Smooth muscle cell (in vitro differentiated cells): ENCODE measurements around the gene ZNF236. TPM values are rescaled to one million over a fixed set of nuclear protein-coding genes. Genes with fewer than 3 reads are reported as not detected.

Experiments used
- DNase-seq: peaks from one replicate; lab custom pipeline; 2025; ENCODE audit not compliant: unreplicated experiment; lab: John Stamatoyannopoulos, UW
- H2AFZ ChIP-seq: fragments of 200-600 bp; sonication (generic); 2 replicates; pipeline ENCODE4 v1.6.0; 2016; ENCODE audit warnings: antibody characterized with exemption, low read depth, mild to moderate bottlenecking
- H3F3A ChIP-seq: fragments of 200-600 bp; sonication (generic); 2 replicates; pipeline ENCODE4 v1.6.0; 2017; ENCODE audit warnings: antibody characterized with exemption, low read depth
- H3K27ac ChIP-seq: fragments of 200-600 bp; sonication (generic); 2 replicates; pipeline ENCODE4 v1.5.1; 2016; ENCODE audit warnings: low read depth, mild to moderate bottlenecking
- H3K27me3 ChIP-seq: fragments of 200-600 bp; sonication (generic); 2 replicates; pipeline ENCODE4 v1.6.1; 2016; ENCODE audit warnings: low read depth, mild to moderate bottlenecking
- H3K36me3 ChIP-seq: fragments of 200-600 bp; sonication (generic); 2 replicates; pipeline ENCODE4 v1.5.1; 2016; ENCODE audit warnings: low read depth
- H3K4me1 ChIP-seq: fragments of 200-600 bp; sonication (generic); 2 replicates; pipeline ENCODE4 v1.5.1; 2016; ENCODE audit warnings: low read depth
- H3K4me2 ChIP-seq: fragments of 200-600 bp; sonication (generic); 2 replicates; pipeline ENCODE4 v1.6.0; 2016; ENCODE audit warnings: mild to moderate bottlenecking
- H3K4me3 ChIP-seq: fragments of 200-600 bp; sonication (generic); 2 replicates; pipeline ENCODE4 v1.5.1; 2016; ENCODE audit warnings: mild to moderate bottlenecking
- H3K79me2 ChIP-seq: fragments of 200-600 bp; sonication (generic); 2 replicates; pipeline ENCODE4 v1.6.0; 2016; ENCODE audit warnings: low read depth, mild to moderate bottlenecking
- H3K9ac ChIP-seq: fragments of 200-600 bp; sonication (generic); 2 replicates; pipeline ENCODE4 v1.6.0; 2016; ENCODE audit warnings: low read depth
- H3K9me3 ChIP-seq: fragments of 200-600 bp; sonication (generic); replicated peaks from 2 replicates; pipeline ENCODE4 v1.5.1; 2016; ENCODE audit warnings: low read depth
- H4K20me1 ChIP-seq: fragments of 200-600 bp; sonication (generic); 2 replicates; pipeline ENCODE4 v1.6.0; 2016; ENCODE audit warnings: low read depth
- CTCF ChIP-seq: fragments of 200-600 bp; sonication (generic); IDR thresholded peaks from 2 replicates; pipeline ENCODE4 v1.5.1; 2017; ENCODE audit warnings: borderline replicate concordance, mild to moderate bottlenecking, antibody characterized with exemption; ENCODE audit not compliant: insufficient read depth, poor library complexity, severe bottlenecking
- WGBS: methylation state at CpG from one replicate; pipeline ENCODE4 v1.1.7; 2016; ENCODE audit warnings: low lambda C conversion rate; 5-methylcytosine and 5-hydroxymethylcytosine counted together
- polyA plus RNA-seq: library from polyadenylated mRNA; unstranded; fragments of >200 nt; fragmentation: Nextera tagmentation; extraction: Ambion mirVana; gene quantifications from 2 replicates; pipeline ENCODE4 v1.2.1, GENCODE V29; 2016
- total RNA-seq: library from RNA; depleted of rRNA; stranded (reverse); fragments of >200 nt; gene quantifications from 2 replicates; pipeline ENCODE4 v1.2.3, GENCODE V29; 2014

Gene ZNF236
- total and polyA plus RNA-seq, 2 experiments from 2014 or later = 4.1 to 6.2 TPM

DNA sequence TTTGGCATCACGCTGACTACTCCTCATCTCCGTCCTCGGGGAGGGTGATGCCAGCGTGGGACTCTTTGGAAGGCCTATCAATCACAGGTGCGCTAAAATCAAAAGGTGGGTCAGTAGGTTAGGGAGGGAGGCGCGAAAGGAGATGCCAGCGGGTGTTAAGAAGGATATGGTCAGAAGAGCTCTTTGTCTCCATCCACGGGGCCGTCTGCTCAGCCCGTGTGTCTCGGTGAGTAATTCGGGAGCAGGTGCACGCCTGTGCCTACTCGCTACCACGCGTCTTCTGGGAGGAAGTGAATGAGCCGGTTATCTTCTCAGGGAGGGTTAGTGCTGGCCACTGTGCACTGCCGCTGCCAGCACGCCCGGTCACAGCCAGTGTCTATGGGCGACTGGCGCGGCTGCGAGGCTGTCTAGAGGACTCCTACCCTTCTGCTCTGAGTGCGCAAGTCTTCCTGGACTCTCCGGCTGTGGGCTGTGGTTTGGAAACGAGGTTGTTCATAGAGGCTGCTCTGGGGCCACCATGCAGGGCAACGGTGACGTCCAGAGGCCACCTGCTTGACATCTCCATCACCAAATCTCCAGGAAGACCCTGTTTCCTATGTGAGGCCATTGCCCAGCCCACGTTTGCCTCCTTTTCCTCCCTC lies 156.9 kb downstream of the ZNF236 start:
- Histone ChIP-seq H3K79me2 (no peaks in the 10 kb centered on the region), H3K4me1 (no peaks in the 10 kb centered on the region), H3K4me3 (no peak overlapping the region), H2AFZ (no peak overlapping the region), H3K9me3 (no peaks in the 10 kb centered on the region), H3K27ac (no peak overlapping the region), H3F3A (no peaks in the 10 kb centered on the region), H3K9ac (no peak overlapping the region), H3K27me3 (no peaks in the 10 kb centered on the region), H3K4me2 (no peak overlapping the region), H3K36me3 (no peaks in the 10 kb centered on the region), H4K20me1 (no peaks in the 10 kb centered on the region)
- WGBS = 97% methylated on average over 31 of the region's 31 CpGs
- no peak for DNase-seq
- TF ChIP-seq CTCF = no peak

DNA sequence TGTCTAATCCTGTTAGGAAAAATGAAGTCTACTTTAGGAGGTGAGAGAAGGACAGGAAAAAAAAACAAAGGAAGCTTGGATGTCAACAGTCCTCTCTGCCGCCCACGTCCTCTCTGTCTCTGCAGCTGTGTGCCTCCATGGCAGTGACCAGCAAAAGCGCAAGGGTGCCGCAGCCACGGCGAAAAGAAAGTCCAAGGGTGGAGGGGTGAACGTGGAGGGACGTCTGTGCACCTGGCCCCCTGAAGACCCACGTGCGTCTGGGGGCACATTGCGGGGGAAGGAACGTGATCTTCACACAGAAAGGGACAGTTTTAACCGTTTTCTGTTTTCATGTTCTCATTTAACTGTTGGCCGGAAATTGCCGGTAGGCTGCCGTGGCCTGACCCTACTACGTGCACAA lies 157.5 kb downstream of the ZNF236 start:
- H3K4me3 ChIP-seq = no peak overlapping the region

GRCh38 chr18:76980663-76981395 lies 158.5 kb downstream of the ZNF236 start:
- WGBS = 85% methylated on average over 23 of the region's 23 CpGs
- no peak overlapping the region for H3K9ac ChIP-seq
- no peak for DNase-seq

More for the DNA sequence above, 157.5 kb downstream of the ZNF236 start:
- Histone ChIP-seq H3F3A (no peaks in the 10 kb centered on the region), H4K20me1 (no peaks in the 10 kb centered on the region), H3K36me3 (no peaks in the 10 kb centered on the region), H3K79me2 (no peaks in the 10 kb centered on the region), H3K4me1 (no peaks in the 10 kb centered on the region), H3K9ac (no peak overlapping the region), H3K9me3 (no peaks in the 10 kb centered on the region), H2AFZ (no peak overlapping the region), H3K4me2 (no peak overlapping the region), H3K27ac (no peak overlapping the region), H3K27me3 (no peaks in the 10 kb centered on the region)
- no peak for TF ChIP-seq CTCF
- no peak for DNase-seq
- 95% methylated on average over 17 of the region's 17 CpGs for WGBS

More at GRCh38 chr18:76980663-76981395, 158.5 kb downstream of the ZNF236 start:
- Histone ChIP-seq H2AFZ (no peak overlapping the region), H3K36me3 (no peaks in the 10 kb centered on the region), H3K27ac (no peak overlapping the region), H3K4me3 (no peak overlapping the region), H4K20me1 (no peaks in the 10 kb centered on the region), H3K4me2 (no peak overlapping the region), H3K9me3 (no peaks in the 10 kb centered on the region), H3F3A (no peaks in the 10 kb centered on the region), H3K4me1 (no peaks in the 10 kb centered on the region), H3K27me3 (no peaks in the 10 kb centered on the region), H3K79me2 (no peaks in the 10 kb centered on the region)
- TF ChIP-seq CTCF = no peak
